ENCODE measurements around the gene MTSS2. TPM values are rescaled to one million over a fixed set of nuclear protein-coding genes. Genes with fewer than 3 reads are reported as not detected.

Gene MTSS2
- total and polyA plus RNA-seq, 2 experiments from 2014 or later, result 1.6 to 19.6 TPM

GRCh38 chr16:70653809-70654771 lies 31.8 kb downstream of the MTSS2 start:
- Histone ChIP-seq H3K4me1 (ENCODE audit: insufficient read depth) (no peaks in the 10 kb centered on the region), H3K36me3 (ENCODE audit: insufficient read depth) (no peaks in the 10 kb centered on the region), H2AFZ (no peak overlapping the region), H3K27me3 (ENCODE audit: insufficient read depth) (no peaks in the 10 kb centered on the region), H3F3A (replicated peaks; ENCODE audit: low read depth) (no peaks in the 10 kb centered on the region), H3K9me2 (ENCODE audit: insufficient read depth) (no peaks in the 10 kb centered on the region), H4K20me1 (replicated peaks; ENCODE audit: insufficient read depth) (no peaks in the 10 kb centered on the region), H3K79me2 (replicated peaks; ENCODE audit: insufficient read depth) (no peaks in the 10 kb centered on the region), H3K4me2 (no peak overlapping the region), H3K27ac (ENCODE audit: low read depth) (no peak overlapping the region), H3K4me3 (no peak overlapping the region)
- peaks cover 8% of the 10 kb centered on the region for H3K36me3 Mint-ChIP-seq (ENCODE audit: low read depth)
- H3K27ac Mint-ChIP-seq, result no peak overlapping the region
- peak; percentile 74 for ATAC-seq
- TF ChIP-seq ETS1 (IDR thresholded peaks at IDR 0.05) (no peak), CTCF (conservative IDR thresholded peaks at IDR 0.05; ENCODE audit: low read depth in 2 of 2) (peak; percentile 96 to 99)
- peaks cover 15% of the 10 kb centered on the region for H3K4me1 Mint-ChIP-seq
- no peak overlapping the region for H3K4me3 Mint-ChIP-seq
- H3K27me3 Mint-ChIP-seq (ENCODE audit: insufficient read depth, low read depth, poor library complexity), result peaks cover 4% of the 10 kb centered on the region
- peaks cover under 1% of the 10 kb centered on the region; the same call in 1 of the 3 replicates for H3K9me3 Mint-ChIP-seq
- DNase-seq (ENCODE audit: low spot score), result peak; percentile 88

GRCh38 chr16:70653406-70653805 lies 32.4 kb downstream of the MTSS2 start:
- Histone ChIP-seq H2AFZ (no peak overlapping the region), H3K27me3 (ENCODE audit: insufficient read depth) (no peaks in the 10 kb centered on the region), H3K4me3 (no peak overlapping the region), H3K4me1 (ENCODE audit: insufficient read depth) (no peaks in the 10 kb centered on the region), H4K20me1 (replicated peaks; ENCODE audit: insufficient read depth) (no peaks in the 10 kb centered on the region), H3K79me2 (replicated peaks; ENCODE audit: insufficient read depth) (no peaks in the 10 kb centered on the region), H3K9me2 (ENCODE audit: insufficient read depth) (no peaks in the 10 kb centered on the region), H3F3A (replicated peaks; ENCODE audit: low read depth) (no peaks in the 10 kb centered on the region), H3K27ac (ENCODE audit: low read depth) (no peak overlapping the region), H3K36me3 (ENCODE audit: insufficient read depth) (no peaks in the 10 kb centered on the region), H3K4me2 (no peak overlapping the region)
- Mint-ChIP-seq H3K27me3 (ENCODE audit: insufficient read depth, low read depth, poor library complexity) (no peaks in the 10 kb centered on the region), H3K4me3 (no peak overlapping the region), H3K27ac (no peak overlapping the region), H3K9me3 (peaks cover 7% of the 10 kb centered on the region), H3K4me1 (peaks cover 15% of the 10 kb centered on the region), H3K36me3 (ENCODE audit: low read depth) (peaks cover 12% of the 10 kb centered on the region)
- DNase-seq (ENCODE audit: low spot score), result peak; percentile 17
- TF ChIP-seq ZNF114 (CRISPR knock-in tag; IDR thresholded peaks at IDR 0.05) (no peak), CREB1 (CRISPR knock-in tag; IDR thresholded peaks at IDR 0.05; ENCODE audit: low read depth) (no peak), CTCF (conservative IDR thresholded peaks at IDR 0.05; ENCODE audit: low read depth in 2 of 2) (no peak), ETS1 (IDR thresholded peaks at IDR 0.05) (no peak), POLR2AphosphoS5 (IDR thresholded peaks at IDR 0.05; ENCODE audit: low read depth) (no peak), REST (IDR thresholded peaks at IDR 0.05; ENCODE audit: unreplicated experiment) (no peak), STAT1 (IDR thresholded peaks at IDR 0.05; ENCODE audit: unreplicated experiment) (no peak), JUNB (IDR thresholded peaks at IDR 0.05; ENCODE audit: unreplicated experiment) (no peak)
- ATAC-seq, result peak; percentile 21

Measured in GM23338 (cell line).